ENCODE results near the gene SLC9A1. TPM values are rescaled to one million over a fixed set of nuclear protein-coding genes. Genes with fewer than 3 reads are reported as not detected.

SLC9A1 gene
- total and polyA plus RNA-seq, 2 of the 8 experiments (the other 6 are each of a cell fraction or from before 2014, with no cell fraction given) = 11.3 to 25.1 TPM

GRCh38 chr1:27092888-27093287 is 62.0 kb downstream of the SLC9A1 start:
- Histone ChIP-seq H3K79me2 (ENCODE audit: control insufficient read depth in 1 of 2, insufficient read depth in 2 of 2, low read length in 2 of 2) (no peaks in the 10 kb centered on the region), H4K20me1 (replicated peaks in 1 of 2; ENCODE audit: control insufficient read depth in 1 of 2, insufficient read depth in 2 of 2, low read length in 2 of 2) (no peaks in the 10 kb centered on the region), H3K27me3 (replicated peaks in 1 of 4; ENCODE audit: control insufficient read depth in 3 of 4, extremely low read depth in 1 of 4, insufficient read depth in 3 of 4, low read length in 3 of 4) (no peaks in the 10 kb centered on the region), H3K4me3 (ENCODE audit: extremely low read depth in 1 of 4, insufficient read depth in 2 of 4, low read depth in 3 of 4, low read length in 4 of 4) (no peak overlapping the region), H2BK15ac (ENCODE audit: low read length) (no peak overlapping the region), H3K4ac (replicated peaks; ENCODE audit: insufficient read length, low read depth, low read length) (no peak overlapping the region), H3K18ac (ENCODE audit: extremely low read depth, low read length) (no peak overlapping the region), H4K8ac (ENCODE audit: extremely low read depth, insufficient read depth, low read length) (no peak overlapping the region), H2BK120ac (replicated peaks; ENCODE audit: low read depth, low read length) (no peak overlapping the region), H3K23ac (ENCODE audit: insufficient read length) (no peak overlapping the region), H2BK20ac (ENCODE audit: low read length) (no peak overlapping the region), H3K79me1 (ENCODE audit: low read depth, low read length) (no peaks in the 10 kb centered on the region), H2BK5ac (ENCODE audit: low read depth, low read length) (no peak overlapping the region), H2AFZ (ENCODE audit: low read length) (no peak overlapping the region), H4K5ac (ENCODE audit: insufficient read length, low read depth, low read length) (no peak overlapping the region), H3K4me1 (replicated peaks in 1 of 4; ENCODE audit: control insufficient read depth in 3 of 4, insufficient read depth in 4 of 4, low read length in 3 of 4) (no peaks in the 10 kb centered on the region), H3K56ac (replicated peaks; ENCODE audit: insufficient read length, low read depth, low read length) (no peak overlapping the region), H3K4me2 (ENCODE audit: insufficient read depth in 1 of 2, low read depth in 2 of 2, low read length in 2 of 2) (no peak overlapping the region), H3K23me2 (ENCODE audit: low read depth, low read length) (no peaks in the 10 kb centered on the region), H2AK5ac (ENCODE audit: low read depth, low read length) (no peak overlapping the region), H3K27ac (ENCODE audit: low read depth, low read length) (no peak overlapping the region), H3K14ac (ENCODE audit: insufficient read length) (no peak overlapping the region), H3K36me3 (ENCODE audit: control insufficient read depth in 2 of 4, insufficient read depth in 4 of 4, low read length in 3 of 4) (no peaks in the 10 kb centered on the region), H4K91ac (replicated peaks; ENCODE audit: insufficient read length, low read length) (no peak overlapping the region), H3K9ac (replicated peaks in 1 of 4; ENCODE audit: extremely low read depth in 1 of 4, low read depth in 3 of 4, low read length in 3 of 4) (no peak overlapping the region), H2BK12ac (ENCODE audit: low read depth, low read length) (no peak overlapping the region), H3K9me3 (ENCODE audit: insufficient read depth in 2 of 2, low read depth in 1 of 2, low read length in 1 of 2) (no peaks in the 10 kb centered on the region)
- FAIRE-seq (no peak), DNase-seq (ENCODE audit: low read depth in 1 of 2, low spot score in 2 of 2) (no peak)
- WGBS, 2 experiments (ENCODE audit: extremely low coverage in 1 of 2, insufficient coverage in 1 of 2, insufficient read length in 1 of 2, insufficient replicate concordance in 2 of 2, low coverage in 1 of 2, low lambda C conversion rate in 2 of 2, missing lambda C conversion rate in 1 of 2) = 94% methylated on average over 3 of the region's 3 CpGs; no CpG with 5 or more reads in 1 of the 2 experiments
- CTCF ChIA-PET (ENCODE audit: partially characterized antibody) = interaction anchor here (1.0 to 19.3 kb wide), 8 partner anchors 10 to 209 kb away, joined by 4 to 790 read pairs (median 8); no protein-coding TSS in a partner anchor
- POLR2A ChIA-PET (ENCODE audit: partially characterized antibody) = interaction anchor here (2.4 to 3.0 kb wide), 2 partner anchors 47 to 82 kb away, joined by 6 to 23 read pairs; no protein-coding TSS in a partner anchor
- no peak for TF ChIP-seq HDAC2 (IDR thresholded peaks at IDR 0.05; ENCODE audit: borderline replicate concordance in 1 of 2, low read depth in 2 of 2, low read length in 2 of 2)
- no peak for TF ChIP-seq RAD21 (IDR thresholded peaks at IDR 0.05 in 1 of 2, conservative IDR thresholded peaks at IDR 0.05 in 1 of 2; ENCODE audit: low read depth in 2 of 2, low read length in 2 of 2)

All from H1 (cell line).